ENCODE measurements around the gene CDH8.
A peak's percentile ranks its signal among the peaks of the same experiment; 100 is the strongest.

CDH8 gene

GRCh38 chr16:62058412-62058811 is 22.2 kb upstream of the CDH8 start:
- Histone ChIP-seq H3K4me3 (ENCODE audit: low read length) (no peak overlapping the region), H3K27me3 (ENCODE audit: control insufficient read depth, insufficient read depth, low read length) (no peaks in the 10 kb centered on the region), H3K36me3 (ENCODE audit: control insufficient read depth, low read depth, low read length) (no peaks in the 10 kb centered on the region), H3K9ac (ENCODE audit: low read length) (no peak overlapping the region), H3K9me3 (ENCODE audit: control insufficient read depth, low read depth, low read length) (no peaks in the 10 kb centered on the region), H3K4me1 (ENCODE audit: control insufficient read depth, low read depth, low read length) (peaks cover 20% of the 10 kb centered on the region), H3K27ac (ENCODE audit: low read length) (no peak overlapping the region)

DNA sequence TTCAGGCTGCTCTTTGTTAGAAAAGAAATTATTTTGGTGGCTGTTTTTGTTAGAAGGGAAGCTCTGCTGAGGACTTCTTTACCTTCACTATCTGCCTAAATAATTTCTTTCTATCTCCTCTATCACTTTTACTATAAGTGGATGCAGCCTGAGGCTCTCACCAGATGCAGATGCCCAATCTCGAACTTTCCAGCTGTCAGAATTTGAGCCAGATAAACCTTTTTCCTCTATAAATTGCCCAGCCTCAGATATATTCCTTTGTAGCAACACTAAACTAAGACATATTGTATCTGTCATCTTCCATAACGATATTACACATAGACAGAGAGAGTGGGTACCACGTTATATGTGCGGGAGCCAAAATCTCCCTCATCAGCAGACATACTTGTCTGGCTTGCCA is 15.7 kb upstream of the CDH8 start:
- no peak overlapping the region for H3K4me3 ChIP-seq (ENCODE audit: low read length)
- no peaks in the 10 kb centered on the region for H3K9me3 ChIP-seq (ENCODE audit: control insufficient read depth, low read depth, low read length)
- H3K4me1 ChIP-seq (ENCODE audit: control insufficient read depth, low read depth, low read length): peaks cover 18% of the 10 kb centered on the region
- no peaks in the 10 kb centered on the region for H3K27me3 ChIP-seq (ENCODE audit: control insufficient read depth, insufficient read depth, low read length)
- no peak overlapping the region for H3K9ac ChIP-seq (ENCODE audit: low read length)
- no peak overlapping the region for H3K27ac ChIP-seq (ENCODE audit: low read length)
- no peaks in the 10 kb centered on the region for H3K36me3 ChIP-seq (ENCODE audit: control insufficient read depth, low read depth, low read length)

DNA sequence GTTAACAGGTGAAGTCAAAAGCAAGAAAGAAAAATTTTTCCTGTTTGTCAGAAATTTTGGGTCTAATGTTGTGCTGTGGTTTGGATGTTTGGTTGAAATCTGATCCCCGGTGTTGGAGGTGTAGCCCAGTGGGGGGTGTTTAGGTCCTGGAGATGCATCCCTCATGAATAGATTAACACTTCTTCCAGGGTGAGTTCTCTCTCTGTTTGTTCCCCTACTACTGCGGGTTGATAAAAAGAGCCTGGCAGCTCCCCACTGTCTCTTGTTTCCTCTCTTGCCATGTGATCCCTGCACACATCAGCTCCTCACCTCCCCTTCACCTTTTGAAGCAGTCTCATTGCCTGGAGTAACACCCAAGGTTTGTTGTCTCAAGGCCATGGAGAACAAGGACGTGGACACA is 14.6 kb upstream of the CDH8 start:
- Histone ChIP-seq H3K27me3 (ENCODE audit: control insufficient read depth, insufficient read depth, low read length) (no peaks in the 10 kb centered on the region), H3K4me1 (ENCODE audit: control insufficient read depth, low read depth, low read length) (peaks cover 16% of the 10 kb centered on the region), H3K9me3 (ENCODE audit: control insufficient read depth, low read depth, low read length) (no peaks in the 10 kb centered on the region), H3K9ac (ENCODE audit: low read length) (no peak overlapping the region), H3K36me3 (ENCODE audit: control insufficient read depth, low read depth, low read length) (no peaks in the 10 kb centered on the region), H3K4me3 (ENCODE audit: low read length) (no peak overlapping the region), H3K27ac (ENCODE audit: low read length) (no peak overlapping the region)

GRCh38 chr16:62046801-62047200 is 10.6 kb upstream of the CDH8 start:
- H3K4me1 ChIP-seq (ENCODE audit: control insufficient read depth, low read depth, low read length): peaks cover 14% of the 10 kb centered on the region
- no peaks in the 10 kb centered on the region for H3K27me3 ChIP-seq (ENCODE audit: control insufficient read depth, insufficient read depth, low read length)
- H3K36me3 ChIP-seq (ENCODE audit: control insufficient read depth, low read depth, low read length): no peaks in the 10 kb centered on the region
- H3K4me3 ChIP-seq (ENCODE audit: low read length): no peak overlapping the region
- H3K9me3 ChIP-seq (ENCODE audit: control insufficient read depth, low read depth, low read length): no peaks in the 10 kb centered on the region
- no peak overlapping the region for H3K27ac ChIP-seq (ENCODE audit: low read length)
- no peak overlapping the region for H3K9ac ChIP-seq (ENCODE audit: low read length)

DNA sequence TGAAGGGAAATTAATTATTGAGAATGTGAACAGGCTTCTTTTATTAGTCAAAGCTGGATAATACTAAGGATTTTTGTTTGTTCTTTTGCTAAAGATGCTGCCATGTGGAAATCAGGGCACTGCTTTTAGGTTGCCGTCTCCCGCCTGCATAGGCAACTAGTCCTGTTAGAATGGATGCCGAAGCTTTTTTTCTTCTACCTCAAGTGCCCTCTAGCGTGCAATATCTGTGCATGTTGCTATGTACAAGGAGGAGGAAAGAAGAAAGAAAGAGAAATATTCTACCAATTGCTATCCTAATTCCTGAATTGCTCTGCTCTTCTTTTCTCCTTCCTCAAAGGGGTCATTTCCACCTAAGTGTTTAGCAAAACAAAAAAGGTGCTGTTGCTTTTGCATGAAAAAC is 5.2 kb upstream of the CDH8 start:
- no peaks in the 10 kb centered on the region for H3K36me3 ChIP-seq (ENCODE audit: control insufficient read depth, low read depth, low read length)
- H3K9me3 ChIP-seq (ENCODE audit: control insufficient read depth, low read depth, low read length): no peaks in the 10 kb centered on the region
- H3K27ac ChIP-seq (ENCODE audit: low read length): no peak overlapping the region
- peaks cover 30% of the 10 kb centered on the region for H3K27me3 ChIP-seq (ENCODE audit: control insufficient read depth, insufficient read depth, low read length)
- H3K4me3 ChIP-seq (ENCODE audit: low read length): no peak overlapping the region
- no peak overlapping the region for H3K9ac ChIP-seq (ENCODE audit: low read length)
- H3K4me1 ChIP-seq (ENCODE audit: control insufficient read depth, low read depth, low read length): peaks cover 19% of the 10 kb centered on the region

GRCh38 chr16:62038646-62039045 is 2.4 kb upstream of the CDH8 start:
- no peaks in the 10 kb centered on the region for H3K9me3 ChIP-seq (ENCODE audit: control insufficient read depth, low read depth, low read length)
- no peak overlapping the region for H3K27ac ChIP-seq (ENCODE audit: low read length)
- H3K9ac ChIP-seq (ENCODE audit: low read length): no peak overlapping the region
- H3K4me1 ChIP-seq (ENCODE audit: control insufficient read depth, low read depth, low read length): peaks cover 24% of the 10 kb centered on the region
- peaks cover 57% of the 10 kb centered on the region for H3K27me3 ChIP-seq (ENCODE audit: control insufficient read depth, insufficient read depth, low read length)
- no peak overlapping the region for H3K4me3 ChIP-seq (ENCODE audit: low read length)
- H3K36me3 ChIP-seq (ENCODE audit: control insufficient read depth, low read depth, low read length): no peaks in the 10 kb centered on the region

DNA sequence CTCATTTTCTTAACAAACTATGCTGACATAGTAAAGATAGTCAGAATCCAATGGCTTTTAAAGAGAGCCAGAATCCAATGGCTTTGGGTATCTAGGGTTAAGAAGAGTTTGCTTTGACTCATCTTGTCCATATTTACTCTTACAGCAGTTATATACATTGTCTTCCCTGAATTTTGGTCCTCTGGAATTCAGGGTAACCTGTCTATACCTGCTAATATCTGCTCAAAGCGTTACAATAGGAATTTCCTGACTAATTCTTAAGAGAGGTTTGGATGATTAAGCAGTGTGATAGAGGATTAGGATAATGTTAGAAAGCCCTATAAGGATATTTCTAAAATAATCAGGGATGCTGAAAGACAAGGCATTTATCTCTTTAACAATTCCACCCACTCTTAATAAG is 2.0 kb upstream of the CDH8 start:
- H3K9ac ChIP-seq (ENCODE audit: low read length): no peak overlapping the region
- H3K27me3 ChIP-seq (ENCODE audit: control insufficient read depth, insufficient read depth, low read length): peaks cover 61% of the 10 kb centered on the region

DNA sequence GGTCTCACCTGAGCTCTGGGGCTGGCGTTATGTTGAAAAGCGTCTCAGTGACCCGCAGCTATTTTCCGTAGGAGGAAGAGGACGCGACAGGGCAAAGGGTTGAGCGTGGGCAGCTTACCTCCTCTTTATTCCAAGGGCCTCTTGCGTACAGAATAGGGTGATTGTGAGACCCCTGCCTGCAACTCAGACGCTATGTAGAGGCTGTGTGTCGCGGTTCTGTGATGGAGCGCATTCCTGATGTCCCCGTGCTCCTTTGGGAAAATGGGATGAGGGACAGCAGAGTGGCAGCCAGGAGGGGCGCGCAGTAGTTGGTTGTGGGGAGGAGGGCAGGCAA is 531 bp upstream of the CDH8 start:
- H3K9me3 ChIP-seq (ENCODE audit: control insufficient read depth, low read depth, low read length): no peaks in the 10 kb centered on the region
- H3K9ac ChIP-seq (ENCODE audit: low read length): no peak overlapping the region
- peak overlapping the region; percentile 53 for H3K4me3 ChIP-seq (ENCODE audit: low read length)
- no peaks in the 10 kb centered on the region for H3K36me3 ChIP-seq (ENCODE audit: control insufficient read depth, low read depth, low read length)
- peaks cover 38% of the 10 kb centered on the region for H3K4me1 ChIP-seq (ENCODE audit: control insufficient read depth, low read depth, low read length)
- H3K27me3 ChIP-seq (ENCODE audit: control insufficient read depth, insufficient read depth, low read length): peaks cover 74% of the 10 kb centered on the region
- H3K27ac ChIP-seq (ENCODE audit: low read length): no peak overlapping the region

More for the DNA sequence above, 2.0 kb upstream of the CDH8 start:
- Histone ChIP-seq H3K27ac (ENCODE audit: low read length) (no peak overlapping the region), H3K4me3 (ENCODE audit: low read length) (no peak overlapping the region), H3K9me3 (ENCODE audit: control insufficient read depth, low read depth, low read length) (no peaks in the 10 kb centered on the region), H3K4me1 (ENCODE audit: control insufficient read depth, low read depth, low read length) (peaks cover 29% of the 10 kb centered on the region), H3K36me3 (ENCODE audit: control insufficient read depth, low read depth, low read length) (no peaks in the 10 kb centered on the region)

- Histone ChIP-seq H3K4me3 (ENCODE audit: low read length) (peak overlapping the region; percentile 53), H3K36me3 (ENCODE audit: control insufficient read depth, low read depth, low read length) (no peaks in the 10 kb centered on the region), H3K9me3 (ENCODE audit: control insufficient read depth, low read depth, low read length) (no peaks in the 10 kb centered on the region), H3K27ac (ENCODE audit: low read length) (no peak overlapping the region), H3K4me1 (ENCODE audit: control insufficient read depth, low read depth, low read length) (peaks cover 32% of the 10 kb centered on the region), H3K9ac (ENCODE audit: low read length) (no peak overlapping the region), H3K27me3 (ENCODE audit: control insufficient read depth, insufficient read depth, low read length) (peaks cover 74% of the 10 kb centered on the region)
Observed at GRCh38 chr16:62035115-62036092, 834 bp downstream of the CDH8 start.

- Histone ChIP-seq H3K27ac (ENCODE audit: low read length) (no peak overlapping the region), H3K4me3 (ENCODE audit: low read length) (peak overlapping the region; percentile 53)
Observed at GRCh38 chr16:62034231-62035114, 1.8 kb downstream of the CDH8 start.

DNA sequence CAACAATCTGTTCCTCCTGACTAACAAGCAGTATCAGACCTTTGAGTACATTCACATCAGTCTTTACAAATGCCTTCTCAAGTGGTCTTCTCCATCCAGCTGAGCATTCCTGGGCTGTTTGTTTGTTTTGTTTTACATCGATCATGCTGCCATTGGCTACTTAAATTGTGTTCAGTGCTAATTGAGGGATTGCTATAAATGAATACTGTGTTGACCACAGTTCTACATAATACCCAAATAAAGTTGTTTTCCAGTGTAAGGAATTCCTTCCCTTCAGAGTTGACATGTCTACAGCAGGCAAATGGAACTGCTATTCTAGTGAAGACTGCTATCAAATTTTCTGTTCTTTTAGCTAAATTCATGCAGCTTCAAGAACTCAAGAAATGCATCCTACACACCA is 3.2 kb downstream of the CDH8 start:
- Histone ChIP-seq H3K27me3 (ENCODE audit: control insufficient read depth, insufficient read depth, low read length) (peaks cover 60% of the 10 kb centered on the region), H3K4me1 (ENCODE audit: control insufficient read depth, low read depth, low read length) (peaks cover 24% of the 10 kb centered on the region), H3K36me3 (ENCODE audit: control insufficient read depth, low read depth, low read length) (no peaks in the 10 kb centered on the region), H3K9me3 (ENCODE audit: control insufficient read depth, low read depth, low read length) (no peaks in the 10 kb centered on the region), H3K4me3 (ENCODE audit: low read length) (no peak overlapping the region), H3K9ac (ENCODE audit: low read length) (no peak overlapping the region), H3K27ac (ENCODE audit: low read length) (no peak overlapping the region)

More at GRCh38 chr16:62034231-62035114, 1.8 kb downstream of the CDH8 start:
- Histone ChIP-seq H3K4me1 (ENCODE audit: control insufficient read depth, low read depth, low read length) (peaks cover 32% of the 10 kb centered on the region), H3K36me3 (ENCODE audit: control insufficient read depth, low read depth, low read length) (no peaks in the 10 kb centered on the region), H3K9me3 (ENCODE audit: control insufficient read depth, low read depth, low read length) (no peaks in the 10 kb centered on the region), H3K9ac (ENCODE audit: low read length) (no peak overlapping the region), H3K27me3 (ENCODE audit: control insufficient read depth, insufficient read depth, low read length) (peaks cover 74% of the 10 kb centered on the region)
